Ovary (tissue), 3 donors: ENCODE measurements around the gene GPS1.

ENCODE experiments used
- EP300 ChIP-seq: sonication (generic); formaldehyde crosslinking; IDR thresholded peaks from one replicate; pipeline ENCODE4 v1.6.1; 2017; ENCODE audit warnings: antibody characterized with exemption
- POLR2A ChIP-seq: fragments of 450-650 bp; IDR thresholded peaks from one replicate; pipeline ENCODE4 v1.6.1; 2017; ENCODE audit warnings: antibody characterized with exemption, mild to moderate bottlenecking, moderate library complexity
- TF ChIP-seq, protein P1 (sequence below), 3 donors: fragments of 450-650 bp in 2 of 3; fragments of 200-600 bp in 1 of 3; IDR thresholded peaks; one replicate each; pipeline versions ENCODE4 v1.5.1 to v1.8.0; 2016 to 2022; ENCODE audit warnings: antibody characterized with exemption in 3 of 3, mild to moderate bottlenecking in 1 of 3
- donor health status: DM: no; HTN: no; CAD: no.

DNA sequence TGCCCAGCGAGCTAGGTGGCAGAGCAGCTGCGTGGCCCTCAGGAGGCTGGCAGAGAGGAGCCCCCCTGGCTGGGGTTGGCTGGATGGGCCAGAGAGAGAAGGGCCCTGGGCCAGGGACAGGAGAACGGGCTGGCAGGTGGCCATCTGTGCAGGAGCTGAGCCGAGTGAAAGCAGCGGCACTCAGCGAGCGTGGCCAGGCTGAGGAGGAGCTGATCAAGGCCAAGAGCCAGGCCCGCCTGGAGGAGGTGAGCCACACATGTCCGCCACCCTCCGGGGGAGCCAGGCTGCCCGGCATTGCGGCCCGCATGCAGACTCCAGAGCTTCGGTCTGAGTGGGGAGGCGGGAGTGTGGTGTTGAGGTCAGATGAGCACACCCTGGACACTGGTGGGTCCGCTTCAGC lies 22.3 kb upstream of the GPS1 start:
- TF ChIP-seq POLR2A (no peak), EP300 (no peak)
- TF ChIP-seq, protein P1, sequence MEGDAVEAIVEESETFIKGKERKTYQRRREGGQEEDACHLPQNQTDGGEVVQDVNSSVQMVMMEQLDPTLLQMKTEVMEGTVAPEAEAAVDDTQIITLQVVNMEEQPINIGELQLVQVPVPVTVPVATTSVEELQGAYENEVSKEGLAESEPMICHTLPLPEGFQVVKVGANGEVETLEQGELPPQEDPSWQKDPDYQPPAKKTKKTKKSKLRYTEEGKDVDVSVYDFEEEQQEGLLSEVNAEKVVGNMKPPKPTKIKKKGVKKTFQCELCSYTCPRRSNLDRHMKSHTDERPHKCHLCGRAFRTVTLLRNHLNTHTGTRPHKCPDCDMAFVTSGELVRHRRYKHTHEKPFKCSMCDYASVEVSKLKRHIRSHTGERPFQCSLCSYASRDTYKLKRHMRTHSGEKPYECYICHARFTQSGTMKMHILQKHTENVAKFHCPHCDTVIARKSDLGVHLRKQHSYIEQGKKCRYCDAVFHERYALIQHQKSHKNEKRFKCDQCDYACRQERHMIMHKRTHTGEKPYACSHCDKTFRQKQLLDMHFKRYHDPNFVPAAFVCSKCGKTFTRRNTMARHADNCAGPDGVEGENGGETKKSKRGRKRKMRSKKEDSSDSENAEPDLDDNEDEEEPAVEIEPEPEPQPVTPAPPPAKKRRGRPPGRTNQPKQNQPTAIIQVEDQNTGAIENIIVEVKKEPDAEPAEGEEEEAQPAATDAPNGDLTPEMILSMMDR (IDR thresholded peaks at IDR 0.05) = no peak
